GM12874 (cell line): ENCODE results near the gene MED27.

Experiments
- CTCF ChIP-seq: IDR thresholded peaks from 2 replicates; pipeline ENCODE4 v1.5.1; 2011; ENCODE audit warnings: low read depth, mild to moderate bottlenecking, control low read depth, low read length, moderate library complexity; ENCODE audit not compliant: insufficient read depth

MED27 gene

GRCh38 chr9:132001567-132001966, 78.1 kb downstream of the MED27 start:
- no peak for TF ChIP-seq CTCF

- no peak for TF ChIP-seq CTCF
These were observed 79.0 kb downstream of the MED27 start for GRCh38 chr9:132000659-132001058.

- no peak for TF ChIP-seq CTCF
These were observed 79.7 kb downstream of the MED27 start for GRCh38 chr9:131999692-132000551.

GRCh38 chr9:131997779-131998178, 81.9 kb downstream of the MED27 start:
- no peak for TF ChIP-seq CTCF

- no peak for TF ChIP-seq CTCF
These were observed 82.6 kb downstream of the MED27 start for GRCh38 chr9:131997076-131997475.

- TF ChIP-seq CTCF: no peak
These were observed 84.3 kb downstream of the MED27 start for GRCh38 chr9:131995382-131995781.

- no peak for TF ChIP-seq CTCF
These were observed 85.1 kb downstream of the MED27 start for GRCh38 chr9:131994364-131995125.
